Prostate gland (tissue), 2 donors: ENCODE measurements around the gene PLS3. TPM values are rescaled to one million over a fixed set of nuclear protein-coding genes. Genes with fewer than 3 reads are reported as not detected.

Experiments
- DNase-seq: peaks from one replicate; pipeline ENCODE4 v3.0.0-alpha.2; 2019; ENCODE audit warnings: low spot score
- H3K27ac ChIP-seq, 2 donors: fragments of 200-600 bp; sonication (generic); 2 replicates each; pipeline ENCODE4 v1.5.1; 2017 to 2019
- H3K27me3 ChIP-seq: fragments of 200-600 bp; sonication (generic); replicated peaks from 2 replicates; pipeline ENCODE4 v1.5.1; 2019; ENCODE audit not compliant: insufficient read depth
- H3K36me3 ChIP-seq, 2 donors: fragments of 200-600 bp; sonication (generic); 1 replicate in 1 of 2; 2 replicates in 1 of 2; pipeline versions ENCODE4 v1.5.1 to v1.8.1; 2017 to 2019
- H3K4me1 ChIP-seq: fragments of 200-600 bp; sonication (generic); replicated peaks from 2 replicates; pipeline ENCODE4 v1.5.1; 2019
- H3K4me3 ChIP-seq, 2 donors: fragments of 200-600 bp; sonication (generic); 2 replicates each; pipeline ENCODE4 v1.5.1; 2017 to 2019
- H3K9me3 ChIP-seq: fragments of 200-600 bp; sonication (generic); 2 replicates; pipeline ENCODE4 v1.5.1; 2017
- CTCF ChIP-seq, 4 experiments: fragments of 200-600 bp in 2 of 4; fragments of 450-650 bp in 2 of 4; sonication (generic) in 2 of 4; IDR thresholded peaks; 1 replicate in 3 of 4; 2 replicates in 1 of 4; pipeline ENCODE4 v1.5.1; 2016 to 2019; ENCODE audit warnings: antibody characterized with exemption in 4 of 4, mild to moderate bottlenecking in 2 of 4, moderate library complexity in 2 of 4
- POLR2A ChIP-seq: fragments of 450-650 bp; IDR thresholded peaks from one replicate; pipeline ENCODE4 v1.6.1; 2016; ENCODE audit warnings: antibody characterized with exemption, mild to moderate bottlenecking
- POLR2AphosphoS5 ChIP-seq: sonication (generic); formaldehyde crosslinking; IDR thresholded peaks from one replicate; pipeline ENCODE4 v1.6.1; 2017; ENCODE audit warnings: antibody characterized with exemption
- WGBS: methylation state at CpG from one replicate; pipeline ENCODE4 v1.1.5; 2018; 5-methylcytosine and 5-hydroxymethylcytosine counted together
- intact Hi-C: fragments of 100-400 bp; cut with DNase I; formaldehyde crosslinking; loops from one replicate; pipeline ENCODE4 v1.14.2; 2022
- total RNA-seq, 2 donors: library from RNA; depleted of rRNA; stranded (reverse); fragments of >200 nt; gene quantifications; one replicate each; pipeline ENCODE4 v1.1.0, GENCODE V29; 2016

Gene PLS3
- total RNA-seq, 2 donors from 2014 or later = 32.1 to 69.3 TPM

GRCh38 chrX:115559672-115560071, 1.3 kb upstream of the PLS3 start:
- Histone ChIP-seq H3K36me3 (no peaks in the 10 kb centered on the region), H3K4me3 (no peak overlapping the region), H3K9me3 (no peaks in the 10 kb centered on the region), H3K27me3 (no peaks in the 10 kb centered on the region), H3K4me1 (no peaks in the 10 kb centered on the region), H3K27ac (no peak overlapping the region)
- WGBS = 51% methylated on average over 3 of the region's 3 CpGs
- no peak for DNase-seq
- intact Hi-C loops = loop anchor here (5.0 kb wide), 3 partner anchors 58 to 227 kb away; no protein-coding TSS in a partner anchor
- TF ChIP-seq POLR2A (no peak), CTCF (IDR thresholded peaks at IDR 0.05) (no peak), POLR2AphosphoS5 (no peak)

GRCh38 chrX:115560211-115560977, 580 bp upstream of the PLS3 start:
- H3K4me3 ChIP-seq = peak overlapping the region; percentile 40 to 41
- no peaks in the 10 kb centered on the region for H3K27me3 ChIP-seq
- no peak for TF ChIP-seq POLR2AphosphoS5
- no peak for TF ChIP-seq CTCF (IDR thresholded peaks at IDR 0.05)
- no peak for TF ChIP-seq POLR2A
- H3K36me3 ChIP-seq = no peaks in the 10 kb centered on the region
- H3K4me1 ChIP-seq = no peaks in the 10 kb centered on the region
- WGBS = 21% methylated on average over 10 of the region's 10 CpGs
- intact Hi-C loops = loop anchor here (5.0 kb wide), 3 partner anchors 57 to 228 kb away; no protein-coding TSS in a partner anchor
- no peak for DNase-seq
- H3K9me3 ChIP-seq = no peaks in the 10 kb centered on the region
- H3K27ac ChIP-seq = peak overlapping the region; percentile 69 to 78

- TF ChIP-seq CTCF (IDR thresholded peaks at IDR 0.05) (no peak), POLR2AphosphoS5 (no peak), POLR2A (no peak)
- Histone ChIP-seq H3K36me3 (no peaks in the 10 kb centered on the region), H3K4me1 (no peaks in the 10 kb centered on the region), H3K4me3 (peak overlapping the region; percentile 40 to 41), H3K9me3 (no peaks in the 10 kb centered on the region), H3K27ac (peak overlapping the region; percentile 69 to 78), H3K27me3 (no peaks in the 10 kb centered on the region)
- intact Hi-C loops = loop anchor here (5.0 kb wide), 3 partner anchors 55 to 230 kb away; no protein-coding TSS in a partner anchor
- peak; percentile 10 for DNase-seq
- under 1% methylated on average over 55 of the region's 55 CpGs for WGBS
Measured at GRCh38 chrX:115561605-115562479, 868 bp downstream of the PLS3 start.

GRCh38 chrX:115562480-115562847, 1.5 kb downstream of the PLS3 start:
- TF ChIP-seq CTCF (IDR thresholded peaks at IDR 0.05) (no peak), POLR2AphosphoS5 (no peak), POLR2A (no peak)
- intact Hi-C loops = loop anchor here (5.0 kb wide), 3 partner anchors 55 to 230 kb away; no protein-coding TSS in a partner anchor
- H3K9me3 ChIP-seq = no peaks in the 10 kb centered on the region
- no peaks in the 10 kb centered on the region for H3K36me3 ChIP-seq
- H3K27me3 ChIP-seq = no peaks in the 10 kb centered on the region
- H3K4me3 ChIP-seq = peak overlapping the region; percentile 40 to 41
- H3K27ac ChIP-seq = peak overlapping the region; percentile 69 to 78
- no peaks in the 10 kb centered on the region for H3K4me1 ChIP-seq
- WGBS = 10% methylated on average over 9 of the region's 9 CpGs
- no peak for DNase-seq
